GM12878 (cell line): Measurements from ENCODE around the gene WTIP. TPM values are rescaled to one million over a fixed set of nuclear protein-coding genes. Genes with fewer than 3 reads are reported as not detected.

Source experiments
- ATAC-seq: fragments of 200-7000 bp; cut with Tn5 transposase; 3 replicates; pipeline ENCODE4 v1.9.1; 2020; ENCODE audit warnings: mild to moderate bottlenecking, moderate library complexity
- BruUV-seq: library from RNA; stranded (reverse); fragments of 400-500 nt; replicated peaks from 2 replicates; lab custom pipeline; 2021; lab: Mats Ljungman, UMichigan
- CTCF ChIA-PET: fragments of 300-600 bp; sonication (Branson Sonifier 250); formaldehyde crosslinking; extraction: SDS; loops from one replicate; lab custom pipeline; 2021; ENCODE audit warnings: inconsistent platforms; lab: Yijun Ruan, JAX
- POLR2A ChIA-PET: fragments of 350-600 bp; formaldehyde crosslinking; extraction: SDS; loops from one replicate; lab custom pipeline; 2021; ENCODE audit warnings: inconsistent platforms; lab: Charles Lee
- RAD21 ChIA-PET: fragments of 300-600 bp; sonication (Branson Sonifier 250); formaldehyde crosslinking; loops from one replicate; lab custom pipeline; 2023; ENCODE audit warnings: antibody characterized with exemption; ENCODE audit not compliant: unreplicated experiment; lab: Charles Lee
- SMC1A ChIA-PET: fragments of 300-600 bp; sonication (Branson Sonifier 250); formaldehyde crosslinking; loops from one replicate; lab custom pipeline; 2023; ENCODE audit not compliant: unreplicated experiment, uncharacterized antibody; lab: Charles Lee
- DNase-seq: peaks from one replicate; pipeline ENCODE4 v3.0.0-alpha.2; 2011; ENCODE audit warnings: low read depth, low spot score
- FAIRE-seq: peaks from 3 replicates; lab custom pipeline; 2011; peaks lifted over from hg19 to GRCh38; lab: Jason Lieb, UNC
- H2AFZ ChIP-seq: 2 replicates; pipeline ENCODE4 v1.6.0; 2011; ENCODE audit warnings: low read depth, low read length, control low read depth; ENCODE audit not compliant: control insufficient read depth
- H3K27ac ChIP-seq: 2 replicates; pipeline ENCODE4 v1.5.1; 2011; ENCODE audit warnings: control low read depth; ENCODE audit not compliant: control insufficient read depth, insufficient read depth
- H3K27me3 ChIP-seq, 2 experiments: replicated peaks in 1 of 2; 2 replicates each; pipeline versions ENCODE4 v1.6.0 to v1.6.1; 2011; ENCODE audit warnings: low read length in 1 of 2; ENCODE audit not compliant: control insufficient read depth in 2 of 2, insufficient read depth in 2 of 2
- H3K36me3 ChIP-seq, 2 experiments: 2 replicates each; pipeline ENCODE4 v1.5.1; 2011; ENCODE audit warnings: low read length in 1 of 2; ENCODE audit not compliant: control insufficient read depth in 2 of 2, insufficient read depth in 2 of 2
- H3K4me1 ChIP-seq: 2 replicates; pipeline ENCODE4 v1.6.1; 2011; ENCODE audit warnings: mild to moderate bottlenecking, low read length, moderate library complexity, mixed read lengths; ENCODE audit not compliant: control insufficient read depth, insufficient read depth
- H3K4me2 ChIP-seq: 2 replicates; pipeline ENCODE4 v1.6.0; 2011; ENCODE audit warnings: control low read depth; ENCODE audit not compliant: control insufficient read depth, insufficient read depth
- H3K4me3 ChIP-seq: fragments of 200-600 bp; sonication (generic); 2 replicates; pipeline ENCODE4 v1.5.1; 2016
- H3K79me2 ChIP-seq: 2 replicates; pipeline ENCODE4 v1.6.0; 2011; ENCODE audit warnings: low read length; ENCODE audit not compliant: control insufficient read depth, insufficient read depth
- H3K9ac ChIP-seq: 2 replicates; pipeline ENCODE4 v1.8.0; 2011; ENCODE audit warnings: low read length, control low read depth, mixed read lengths; ENCODE audit not compliant: control insufficient read depth, insufficient read depth
- H3K9me3 ChIP-seq: replicated peaks from 3 replicates; pipeline ENCODE4 v1.5.1; 2011; ENCODE audit warnings: mild to moderate bottlenecking, low read length; ENCODE audit not compliant: control insufficient read depth, insufficient read depth
- H4K20me1 ChIP-seq: 2 replicates; pipeline ENCODE4 v1.6.0; 2011; ENCODE audit not compliant: control insufficient read depth, insufficient read depth
- E2F8 ChIP-seq: fragments of 450-650 bp; IDR thresholded peaks from 2 replicates; pipeline ENCODE4 v1.6.1; 2018; ENCODE audit warnings: mild to moderate bottlenecking, low read depth, moderate library complexity; ENCODE audit not compliant: partially characterized antibody
- IRF4 ChIP-seq: IDR thresholded peaks from 2 replicates; pipeline ENCODE4 v1.6.1; 2011; ENCODE audit warnings: low read depth, low read length
- JUNB ChIP-seq: IDR thresholded peaks from 2 replicates; pipeline ENCODE4 v1.6.1; 2016; ENCODE audit warnings: antibody characterized with exemption, mild to moderate bottlenecking
- KLF5 ChIP-seq: fragments of 450-650 bp; IDR thresholded peaks from 2 replicates; pipeline ENCODE4 v1.6.1; 2014; ENCODE audit warnings: mild to moderate bottlenecking; ENCODE audit not compliant: partially characterized antibody
- LARP7 ChIP-seq: fragments of 450-650 bp; IDR thresholded peaks from 2 replicates; pipeline ENCODE4 v1.6.1; 2017; ENCODE audit warnings: mild to moderate bottlenecking
- NFXL1 ChIP-seq: fragments of 450-650 bp; IDR thresholded peaks from 2 replicates; pipeline ENCODE4 v1.6.1; 2017; ENCODE audit warnings: antibody characterized with exemption, mild to moderate bottlenecking, borderline replicate concordance
- RUNX3 ChIP-seq: IDR thresholded peaks from 2 replicates; pipeline ENCODE4 v1.6.1; 2012; ENCODE audit warnings: low read length, inconsistent platforms
- USF2 ChIP-seq: IDR thresholded peaks from 2 replicates; pipeline ENCODE4 v1.6.1; 2011; ENCODE audit warnings: low read depth, low read length, improper control_type of control experiment, borderline replicate concordance
- ZNF217 ChIP-seq: fragments of 450-650 bp; IDR thresholded peaks from 2 replicates; pipeline ENCODE4 v1.6.1; 2017; ENCODE audit warnings: antibody characterized with exemption, mild to moderate bottlenecking
- WGBS: methylation state at CpG from one replicate; pipeline ENCODE4 v1.1.6; 2016; ENCODE audit warnings: low lambda C conversion rate; ENCODE audit not compliant: insufficient replicate concordance, insufficient coverage; ENCODE audit errors: missing lambda C conversion rate; 5-methylcytosine and 5-hydroxymethylcytosine counted together
- in situ Hi-C: fragments of 300-500 bp; cut with MboI; formaldehyde crosslinking; loops from 9 replicates; pipeline ENCODE4 v1.14.3; 2018; ENCODE audit warnings: mixed read lengths
- intact Hi-C: fragments of 100-400 bp; cut with micrococcal nuclease; formaldehyde crosslinking; loops from one replicate; pipeline ENCODE4 v1.14.2; 2022; ENCODE audit not compliant: unreplicated experiment
- polyA plus RNA-seq, 11 experiments: library from polyadenylated mRNA; depleted of rRNA in 4 of 11; unstranded in 6 of 11; stranded (reverse) in 5 of 11; fragments of >200 nt; fragmentation: Nextera tagmentation in 4 of 11; fragmentation: Illumina TruSeq in 1 of 11; extraction: Ambion mirVana in 4 of 11; extraction: Trizol in 1 of 11; gene quantifications; 1 replicate in 1 of 11; 2 replicates in 10 of 11; pipeline versions ENCODE4 v1.2.1 to v1.2.3, GENCODE V29; 2011 to 2016; ENCODE audit warnings: inconsistent platforms in 2 of 11, missing spikeins in 2 of 11, low read depth in 1 of 11
- total RNA-seq, 4 experiments: library from RNA; depleted of rRNA in 3 of 4; stranded (reverse); fragments of >200 nt in 3 of 4; fragmentation: Illumina TruSeq in 1 of 4; extraction: Trizol in 1 of 4; gene quantifications; 2 replicates each; pipeline versions ENCODE4 v1.2.1 to v1.2.3, GENCODE V29; 2013 to 2021

WTIP gene
- total and polyA plus RNA-seq, 10 of the 15 experiments (the other 5 are each of a cell fraction or from before 2014, with no cell fraction given): 0.06 to 0.77 (median 0.17) TPM; not detected in 2

- RAD21 ChIA-PET: no interaction called here
- FAIRE-seq (no peak), ATAC-seq (no peak), DNase-seq (no peak)
- H3K4me2 ChIP-seq: no peak overlapping the region
- H3K36me3 ChIP-seq: no peaks in the 10 kb centered on the region
- H3K9ac ChIP-seq: no peak overlapping the region
- no TSS peak for BruUV-seq
- CTCF ChIA-PET: no interaction called here
- no peaks in the 10 kb centered on the region for H4K20me1 ChIP-seq
- WGBS: 54% methylated on average over 16 of the region's 17 CpGs
- TF ChIP-seq KLF5 (no peak), USF2 (no peak), E2F8 (no peak), RUNX3 (no peak), NFXL1 (no peak), IRF4 (no peak), JUNB (no peak), LARP7 (no peak), ZNF217 (no peak)
- TF ChIP-seq, all 136 proteins: peak for 0
- no peak overlapping the region for H3K27ac ChIP-seq
- H2AFZ ChIP-seq: no peak overlapping the region
- H3K27me3 ChIP-seq: no peaks in the 10 kb centered on the region
- no peaks in the 10 kb centered on the region for H3K4me1 ChIP-seq
- no peaks in the 10 kb centered on the region; the same call in 2 of the 3 replicates for H3K9me3 ChIP-seq
- no peak overlapping the region for H3K4me3 ChIP-seq
- in situ Hi-C loops: no loop called here
- no peaks in the 10 kb centered on the region for H3K79me2 ChIP-seq
- POLR2A ChIA-PET: no interaction called here
- intact Hi-C loops: no loop called here
- SMC1A ChIA-PET: no interaction called here
These were observed 30.8 kb downstream of the WTIP start for GRCh38 chr19:34512254-34512822.
